CD4-positive, CD25-positive, alpha-beta regulatory T cell (primary cell): Measurements from ENCODE around the gene ZNF197. TPM values are rescaled to one million over a fixed set of nuclear protein-coding genes. Genes with fewer than 3 reads are reported as not detected.
A peak's percentile ranks its signal among the peaks of the same experiment; 100 is the strongest.

Experiments
- ATAC-seq, 2 donors: fragments of 150-1000 bp; cut with Tn5 transposase; one replicate each; pipeline ENCODE4 v1.10.0; 2021; ENCODE audit warnings: low read depth in 2 of 2, moderate number of reproducible peaks in 2 of 2, moderate library complexity in 1 of 2
- DNase-seq, 3 donors: peaks; one replicate each; pipeline versions ENCODE4 v3.0.0 to v3.0.0-alpha.2; 2012 to 2022; ENCODE audit warnings: mixed read lengths in 1 of 3
- H3K27ac ChIP-seq: one replicate; pipeline ENCODE4 v1.7.0; 2013; ENCODE audit warnings: mild to moderate bottlenecking, low read length; ENCODE audit not compliant: insufficient read depth, poor library complexity, severe bottlenecking
- H3K27me3 ChIP-seq: one replicate; pipeline ENCODE4 v1.7.0; 2013; ENCODE audit warnings: low read length; ENCODE audit not compliant: control insufficient read depth, insufficient read depth
- H3K36me3 ChIP-seq: one replicate; pipeline ENCODE4 v1.7.0; 2013; ENCODE audit warnings: mild to moderate bottlenecking, low read length, moderate library complexity; ENCODE audit not compliant: control insufficient read depth, insufficient read depth
- H3K4me1 ChIP-seq: 2 replicates; pipeline ENCODE4 v1.7.0; 2013; ENCODE audit warnings: mild to moderate bottlenecking, low read length; ENCODE audit not compliant: insufficient read depth, control insufficient read depth, poor library complexity, severe bottlenecking
- H3K4me3 ChIP-seq: one replicate; pipeline ENCODE4 v1.7.0; 2013; ENCODE audit warnings: low read depth, mild to moderate bottlenecking, low read length, moderate library complexity
- H3K9me3 ChIP-seq, 2 experiments: 1 replicate in 1 of 2; 2 replicates in 1 of 2; pipeline ENCODE4 v1.7.0; 2013; ENCODE audit warnings: low read length in 2 of 2, mild to moderate bottlenecking in 1 of 2, moderate library complexity in 1 of 2; ENCODE audit not compliant: control insufficient read depth in 2 of 2
- H3K27ac Mint-ChIP-seq, 3 donors: one replicate each; pipeline ENCODE4 v1.8.0; 2020 to 2022; ENCODE audit warnings: mild to moderate bottlenecking in 3 of 3, mixed read lengths in 3 of 3, moderate library complexity in 2 of 3
- H3K27me3 Mint-ChIP-seq: one replicate; pipeline ENCODE4 v1.8.0; 2022; ENCODE audit warnings: mild to moderate bottlenecking, mixed read lengths
- H3K36me3 Mint-ChIP-seq: one replicate; pipeline ENCODE4 v1.8.0; 2020; ENCODE audit warnings: mixed read lengths
- H3K4me1 Mint-ChIP-seq, 4 donors: one replicate each; pipeline ENCODE4 v1.8.0; 2020 to 2022; ENCODE audit warnings: mixed read lengths in 4 of 4, mild to moderate bottlenecking in 1 of 4
- H3K4me3 Mint-ChIP-seq, 4 donors: one replicate each; pipeline ENCODE4 v1.8.0; 2020 to 2022; ENCODE audit warnings: mild to moderate bottlenecking in 4 of 4, mixed read lengths in 4 of 4, moderate library complexity in 3 of 4
- H3K9me3 Mint-ChIP-seq, 7 donors: one replicate each; pipeline ENCODE4 v1.8.0; 2020 to 2022; ENCODE audit warnings: mixed read lengths in 7 of 7, mild to moderate bottlenecking in 3 of 7, moderate library complexity in 2 of 7
- polyA plus RNA-seq, 4 donors: library from polyadenylated mRNA; unstranded; fragments of 300-500 nt; fragmentation: Illumina TruSeq; gene quantifications; one replicate each; pipeline ENCODE4 v1.2.3, GENCODE V29; 2021
- total RNA-seq: library from RNA; stranded (reverse); gene quantifications from one replicate; pipeline ENCODE4 v1.2.3, GENCODE V29; 2022

ZNF197 gene
- total and polyA plus RNA-seq, 5 donors from 2014 or later, result 3.7 to 6.6 (median 4.7) TPM

DNA sequence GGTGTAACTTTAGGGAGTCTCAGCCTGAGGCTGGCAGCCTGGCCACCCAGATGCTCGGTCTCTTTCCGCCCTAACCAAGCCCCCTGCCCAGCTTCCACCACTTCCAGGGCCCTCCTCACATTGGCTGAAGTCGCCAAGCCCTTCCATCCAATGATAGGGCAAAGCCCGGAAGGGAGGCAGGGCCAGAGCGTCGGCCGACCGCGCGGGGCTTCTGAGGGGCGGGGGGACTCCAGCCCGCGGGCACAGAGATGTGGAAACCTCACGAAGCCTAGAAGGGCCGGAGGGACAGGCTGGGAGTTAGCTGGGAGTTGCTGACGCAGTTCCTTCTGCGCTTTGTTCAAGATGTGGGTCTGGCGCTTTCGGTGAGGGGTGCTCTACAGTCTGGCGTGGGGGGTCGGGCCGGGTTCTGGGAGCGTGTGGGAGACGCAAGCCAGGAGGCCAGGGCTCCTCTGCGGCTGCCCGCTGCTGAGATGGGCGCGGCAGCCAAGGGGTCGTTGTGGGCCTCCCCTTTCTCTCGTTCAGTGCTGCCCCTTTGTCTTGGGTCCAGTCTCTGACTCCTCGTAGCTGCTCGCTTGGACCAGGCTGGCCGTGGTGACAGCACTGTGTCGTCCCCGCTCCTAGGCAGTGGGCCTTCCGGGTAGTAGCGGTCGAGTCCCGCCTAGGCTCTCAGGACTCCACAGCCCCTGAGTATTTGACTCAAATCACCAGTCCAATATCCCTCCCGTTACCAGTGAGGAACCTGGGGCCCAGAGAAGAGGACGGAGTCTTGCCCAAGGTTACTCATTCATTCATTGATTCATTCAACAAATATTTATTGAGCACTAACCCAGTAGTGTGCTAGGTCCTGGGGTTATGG is 40.0 kb upstream of the ZNF197 start, which contains the start of gene ZNF660:
TSS of gene ZNF660 (plus strand) at position 319 of the 856 bp plus-strand sequence. CDS start 9,230 bp downstream, outside the sequence.
- Histone ChIP-seq H3K4me3 (no peak within 1 kb of the TSS), H3K4me1 (no peaks in the 10 kb centered on the region), H3K27ac (no peak within 1 kb of the TSS), H3K27me3 (peaks cover 11% of the 10 kb centered on the region), H3K36me3 (no peaks in the 10 kb centered on the region), H3K9me3 (peaks cover 0 to 12% of the 10 kb centered on the region in 2 experiments)
- DNase-seq (no peak), ATAC-seq (peak; percentile 14 to 31)
- H3K4me1 Mint-ChIP-seq, result peaks cover 0 to 12% (median 2%) of the 10 kb centered on the region in 4 donors
- peaks cover 44% of the 10 kb centered on the region for H3K27me3 Mint-ChIP-seq
- peak within 1 kb of the TSS in 2 of 4 donors; percentile 35 to 65 for H3K4me3 Mint-ChIP-seq
- peaks cover 24% of the 10 kb centered on the region for H3K36me3 Mint-ChIP-seq
- peaks cover 2 to 23% (median 15%) of the 10 kb centered on the region in 7 donors for H3K9me3 Mint-ChIP-seq
- no peak within 1 kb of the TSS for H3K27ac Mint-ChIP-seq

- Histone ChIP-seq H3K9me3 (peaks cover 12 to 23% of the 10 kb centered on the region in 2 experiments), H3K36me3 (no peaks in the 10 kb centered on the region), H3K27ac (no peak overlapping the region), H3K4me3 (no peak overlapping the region), H3K4me1 (no peaks in the 10 kb centered on the region), H3K27me3 (no peaks in the 10 kb centered on the region)
- H3K27me3 Mint-ChIP-seq, result peaks cover 6% of the 10 kb centered on the region
- no peak overlapping the region for H3K27ac Mint-ChIP-seq
- no peak for DNase-seq
- no peak for ATAC-seq
- H3K4me1 Mint-ChIP-seq, result peaks cover 0 to under 1% (median 0%) of the 10 kb centered on the region in 4 donors
- H3K9me3 Mint-ChIP-seq, result peaks cover 0 to 30% (median 14%) of the 10 kb centered on the region in 7 donors
- no peaks in the 10 kb centered on the region for H3K36me3 Mint-ChIP-seq
- no peak overlapping the region for H3K4me3 Mint-ChIP-seq
Measured at GRCh38 chr3:44596621-44597020, 28.2 kb upstream of the ZNF197 start.

DNA sequence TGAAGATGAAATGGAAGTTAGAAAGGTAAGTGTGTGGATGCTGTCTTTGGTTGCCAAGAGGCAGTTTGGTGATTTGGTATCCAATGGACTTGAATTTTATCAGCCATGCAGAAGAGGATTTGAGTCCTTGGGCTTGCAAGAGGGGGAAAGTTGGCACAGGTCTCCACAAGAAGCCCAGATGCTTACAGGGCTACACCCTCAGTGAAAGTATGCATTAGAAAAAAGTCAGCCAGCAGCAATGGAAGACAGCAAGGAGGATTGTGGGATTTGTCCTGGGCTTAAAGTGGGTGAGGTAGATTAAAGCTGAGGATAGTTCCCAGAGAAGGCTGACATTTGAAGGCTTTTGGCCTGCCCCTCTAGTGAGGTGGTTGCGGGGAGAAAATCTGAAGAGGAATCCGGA is 23.1 kb upstream of the ZNF197 start:
- H3K4me3 Mint-ChIP-seq, result no peak overlapping the region
- H3K27me3 Mint-ChIP-seq, result peaks cover 5% of the 10 kb centered on the region
- Histone ChIP-seq H3K27me3 (no peaks in the 10 kb centered on the region), H3K27ac (no peak overlapping the region), H3K36me3 (no peaks in the 10 kb centered on the region), H3K4me3 (no peak overlapping the region), H3K4me1 (no peaks in the 10 kb centered on the region), H3K9me3 (no peaks in the 10 kb centered on the region)
- peaks cover 0 to 9% (median 3%) of the 10 kb centered on the region in 7 donors for H3K9me3 Mint-ChIP-seq
- ATAC-seq (no peak), DNase-seq (no peak)
- H3K36me3 Mint-ChIP-seq, result no peaks in the 10 kb centered on the region
- H3K4me1 Mint-ChIP-seq, result peaks cover 0 to 3% (median 0%) of the 10 kb centered on the region in 4 donors
- no peak overlapping the region for H3K27ac Mint-ChIP-seq

GRCh38 chr3:44612678-44613077 is 12.2 kb upstream of the ZNF197 start:
- Histone ChIP-seq H3K4me3 (no peak overlapping the region), H3K27ac (no peak overlapping the region), H3K9me3 (no peaks in the 10 kb centered on the region), H3K4me1 (no peaks in the 10 kb centered on the region), H3K27me3 (no peaks in the 10 kb centered on the region), H3K36me3 (no peaks in the 10 kb centered on the region)
- Mint-ChIP-seq H3K9me3 (peaks cover 0 to 2% (median 0%) of the 10 kb centered on the region in 7 donors), H3K27ac (no peak overlapping the region), H3K27me3 (peaks cover 20% of the 10 kb centered on the region), H3K4me1 (peaks cover 0 to 2% (median 0%) of the 10 kb centered on the region in 4 donors), H3K4me3 (no peak overlapping the region), H3K36me3 (peaks cover 5% of the 10 kb centered on the region)
- no peak for ATAC-seq
- DNase-seq, result no peak

DNA sequence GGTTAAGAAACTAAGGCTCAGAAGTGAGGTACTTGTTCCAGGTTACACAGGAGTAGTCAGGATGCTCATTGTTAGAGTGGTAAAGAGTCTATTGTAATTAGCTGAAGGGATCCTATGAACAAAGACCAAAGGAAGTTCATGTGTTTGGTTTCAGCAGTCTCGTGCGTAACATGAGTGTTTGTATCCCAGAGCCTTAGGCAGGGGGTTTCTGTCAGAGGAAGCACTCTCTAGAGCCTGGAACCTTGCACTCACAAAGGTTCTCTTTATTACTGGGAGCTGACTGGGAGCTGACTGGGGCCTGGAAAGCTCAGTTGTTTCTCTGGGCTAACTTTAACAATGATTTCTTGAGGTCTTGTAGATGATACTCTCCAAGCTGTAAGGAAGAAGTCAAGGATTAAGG is 3.9 kb downstream of the ZNF197 start:
- H3K27ac ChIP-seq, result no peak overlapping the region
- Mint-ChIP-seq H3K36me3 (peaks cover 50% of the 10 kb centered on the region), H3K4me1 (peaks cover 22 to 45% (median 38%) of the 10 kb centered on the region in 4 donors), H3K27ac (no peak overlapping the region), H3K9me3 (peaks cover 0 to 3% (median 0%) of the 10 kb centered on the region in 7 donors), H3K27me3 (no peaks in the 10 kb centered on the region), H3K4me3 (peak overlapping the region in 1 of 4 donors; percentile 74)
- H3K4me1 ChIP-seq, result peaks cover 17% of the 10 kb centered on the region
- H3K27me3 ChIP-seq, result no peaks in the 10 kb centered on the region
- no peaks in the 10 kb centered on the region for H3K9me3 ChIP-seq
- no peak overlapping the region for H3K4me3 ChIP-seq
- H3K36me3 ChIP-seq, result peaks cover 31% of the 10 kb centered on the region
- ATAC-seq, result no peak
- no peak for DNase-seq

GRCh38 chr3:44632193-44632592 is 7.4 kb downstream of the ZNF197 start:
- peaks cover 4 to 18% (median 9%) of the 10 kb centered on the region in 7 donors for H3K9me3 Mint-ChIP-seq
- DNase-seq (no peak), ATAC-seq (no peak)
- H3K27me3 ChIP-seq, result no peaks in the 10 kb centered on the region
- H3K27ac Mint-ChIP-seq, result no peak overlapping the region
- no peak overlapping the region for H3K27ac ChIP-seq
- H3K4me1 ChIP-seq, result no peaks in the 10 kb centered on the region
- peaks cover 11 to 20% of the 10 kb centered on the region in 2 experiments for H3K9me3 ChIP-seq
- no peaks in the 10 kb centered on the region for H3K27me3 Mint-ChIP-seq
- H3K4me3 ChIP-seq, result no peak overlapping the region
- peaks cover 61% of the 10 kb centered on the region for H3K36me3 ChIP-seq
- peaks cover 14 to 26% (median 24%) of the 10 kb centered on the region in 4 donors for H3K4me1 Mint-ChIP-seq
- no peak overlapping the region for H3K4me3 Mint-ChIP-seq
- peaks cover 83% of the 10 kb centered on the region for H3K36me3 Mint-ChIP-seq

GRCh38 chr3:44642337-44642736 is 17.5 kb downstream of the ZNF197 start:
- Histone ChIP-seq H3K27me3 (no peaks in the 10 kb centered on the region), H3K4me1 (no peaks in the 10 kb centered on the region), H3K36me3 (peaks cover 57% of the 10 kb centered on the region), H3K27ac (no peak overlapping the region), H3K9me3 (peaks cover 90 to 94% of the 10 kb centered on the region in 2 experiments), H3K4me3 (peak overlapping the region; percentile 21)
- ATAC-seq, result no peak
- Mint-ChIP-seq H3K36me3 (peaks cover 46% of the 10 kb centered on the region), H3K27ac (no peak overlapping the region), H3K27me3 (no peaks in the 10 kb centered on the region), H3K4me3 (no peak overlapping the region), H3K4me1 (peaks cover 0 to 10% (median 4%) of the 10 kb centered on the region in 4 donors), H3K9me3 (peaks cover 3 to 76% (median 38%) of the 10 kb centered on the region in 7 donors)
- no peak for DNase-seq
